ENCODE data around the gene PVALB.

Gene PVALB, protein sequence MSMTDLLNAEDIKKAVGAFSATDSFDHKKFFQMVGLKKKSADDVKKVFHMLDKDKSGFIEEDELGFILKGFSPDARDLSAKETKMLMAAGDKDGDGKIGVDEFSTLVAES

DNA sequence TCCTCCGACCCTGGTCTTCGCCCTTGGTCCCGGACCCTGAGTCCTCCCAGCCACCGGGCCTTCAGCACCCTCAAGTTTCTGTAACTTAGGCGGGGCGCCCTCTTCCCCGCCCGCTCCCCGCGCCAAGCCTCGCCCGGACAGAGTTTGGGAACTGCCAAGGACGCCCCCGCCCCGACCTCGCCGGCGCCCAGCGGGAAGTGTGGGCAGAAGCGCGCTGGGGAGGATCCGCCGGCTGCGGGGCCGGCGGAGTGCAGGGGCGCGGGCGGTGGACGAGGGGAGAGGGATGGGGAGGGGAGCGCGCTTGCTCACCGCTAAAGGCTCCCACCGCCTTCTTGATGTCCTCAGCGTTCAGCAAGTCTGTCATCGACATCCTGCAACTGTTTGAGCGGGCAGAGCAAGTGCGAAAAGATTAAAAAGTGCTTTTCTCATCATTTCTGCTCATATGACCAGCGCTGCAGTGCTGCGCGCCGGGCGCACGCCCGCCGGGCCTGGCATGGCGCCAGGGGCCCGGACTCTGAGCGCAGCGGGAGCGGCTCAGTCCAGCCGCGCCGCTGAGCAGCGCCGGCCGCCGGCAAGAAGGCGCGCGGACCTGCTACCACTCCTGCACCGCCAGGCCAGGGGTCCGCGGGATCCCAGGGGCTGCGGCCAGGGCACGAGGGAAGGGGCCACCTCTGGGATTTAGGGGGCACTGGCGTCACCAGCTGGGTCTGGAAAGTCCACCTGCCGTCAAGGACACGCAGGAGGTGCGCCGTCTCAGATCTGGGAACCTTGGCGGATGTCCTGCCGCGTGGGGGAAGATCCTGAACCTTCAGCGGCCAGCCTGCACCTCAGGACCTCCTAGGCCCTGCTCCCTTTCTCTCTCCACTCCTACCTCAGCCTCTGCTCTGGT lies at the start of gene PVALB:
Gene PVALB (minus strand): TSS at position 400 of the 889 bp plus-strand sequence. CDS start 30 bp downstream, at position 370.
- no peak for DNase-seq (ENCODE audit: low read depth, low spot score)
- POLR2A ChIA-PET = no interaction called here
- no peak for TF ChIP-seq CTCF (IDR thresholded peaks at IDR 0.05; ENCODE audit: insufficient read depth, low read length, missing control alignments)
- CTCF ChIA-PET = no interaction called here
- no peak within 1 kb of the TSS for H3K4me3 ChIP-seq (ENCODE audit: low read depth, low read length)

DNA sequence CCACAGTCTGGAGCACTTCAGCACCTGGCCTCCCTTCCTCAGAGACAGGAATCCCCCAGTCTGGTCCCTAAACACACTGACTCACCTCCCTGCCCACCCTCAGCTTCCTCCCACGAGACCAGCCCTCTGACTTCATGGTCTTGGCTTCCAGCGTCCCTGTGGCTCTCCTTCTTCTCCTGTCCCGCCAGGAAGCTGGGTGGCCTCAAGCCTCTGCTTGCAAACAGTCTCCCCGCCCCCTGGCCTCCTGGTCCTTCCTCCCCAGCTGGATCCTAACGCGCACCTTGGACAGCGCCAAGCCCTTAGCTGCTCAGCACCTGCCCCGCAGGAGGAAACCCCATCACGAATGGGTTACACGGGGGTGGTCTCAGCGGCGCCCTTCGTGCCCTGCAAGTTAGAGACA lies 48.5 kb upstream of the PVALB start:
- CTCF ChIA-PET = interaction anchor here (1.5 to 3.5 kb wide), 3 partner anchors 8 to 13 kb away, joined by 4 to 48 read pairs (median 6); no protein-coding TSS in a partner anchor
- no peak overlapping the region for H3K4me3 ChIP-seq (ENCODE audit: low read depth, low read length)
- POLR2A ChIA-PET = no interaction called here
- no peak for TF ChIP-seq CTCF (IDR thresholded peaks at IDR 0.05; ENCODE audit: insufficient read depth, low read length, missing control alignments)
- DNase-seq (ENCODE audit: low read depth, low spot score) = no peak

DNA sequence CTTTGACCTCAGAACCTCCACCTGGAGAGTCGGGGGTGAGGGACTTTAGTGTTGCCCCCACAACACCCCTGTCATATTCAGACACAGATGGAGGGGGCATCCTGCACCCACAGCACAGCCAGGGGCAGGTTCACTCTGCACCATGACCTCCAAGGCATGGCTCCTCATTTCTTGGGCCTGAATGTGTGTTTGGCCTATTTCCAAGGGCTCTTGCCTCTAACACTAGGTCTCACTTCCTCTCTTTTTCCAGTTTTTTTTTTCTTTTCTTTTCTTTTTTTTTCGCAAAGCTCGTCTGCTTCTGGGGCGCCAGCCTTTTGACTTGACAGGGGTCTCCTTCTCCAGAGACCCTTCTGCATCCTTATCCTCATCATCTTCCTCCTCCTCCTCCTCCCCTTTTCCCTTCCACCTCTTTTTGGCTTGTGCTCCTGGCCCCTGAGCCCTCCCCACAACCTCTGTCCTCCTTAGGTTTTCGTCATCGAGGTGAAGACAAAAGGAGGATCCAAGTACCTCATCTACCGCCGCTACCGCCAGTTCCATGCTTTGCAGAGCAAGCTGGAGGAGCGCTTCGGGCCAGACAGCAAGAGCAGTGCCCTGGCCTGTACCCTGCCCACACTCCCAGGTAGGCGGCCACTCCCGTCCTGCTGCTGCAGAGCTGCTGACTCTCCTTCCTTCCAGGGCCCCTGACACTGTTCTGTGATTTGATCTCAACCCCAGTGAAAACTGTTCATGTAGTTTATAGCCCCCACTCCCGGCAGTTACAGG lies 47.8 kb upstream of the PVALB start:
- DNase-seq (ENCODE audit: low read depth, low spot score) = no peak
- POLR2A ChIA-PET = no interaction called here
- CTCF ChIA-PET = interaction anchor here (1.1 to 3.5 kb wide), 5 partner anchors 7 to 403 kb away, joined by 3 to 48 read pairs (median 4); no protein-coding TSS in a partner anchor
- no peak for TF ChIP-seq CTCF (IDR thresholded peaks at IDR 0.05; ENCODE audit: insufficient read depth, low read length, missing control alignments)
- H3K4me3 ChIP-seq (ENCODE audit: low read depth, low read length) = no peak overlapping the region

- POLR2A ChIA-PET = no interaction called here
- CTCF ChIA-PET = interaction anchor here (0.7 to 3.5 kb wide), 4 partner anchors 7 to 404 kb away, joined by 3 to 48 read pairs (median 3); no protein-coding TSS in a partner anchor
- TF ChIP-seq CTCF (IDR thresholded peaks at IDR 0.05; ENCODE audit: insufficient read depth, low read length, missing control alignments) = no peak
- DNase-seq (ENCODE audit: low read depth, low spot score) = no peak
- H3K4me3 ChIP-seq (ENCODE audit: low read depth, low read length) = no peak overlapping the region
Measured at GRCh38 chr22:36863979-36864378, 47.1 kb upstream of the PVALB start.

GRCh38 chr22:36863281-36863680 lies 46.4 kb upstream of the PVALB start:
- no peak for DNase-seq (ENCODE audit: low read depth, low spot score)
- TF ChIP-seq CTCF (IDR thresholded peaks at IDR 0.05; ENCODE audit: insufficient read depth, low read length, missing control alignments) = no peak
- H3K4me3 ChIP-seq (ENCODE audit: low read depth, low read length) = no peak overlapping the region
- ChIA-PET CTCF (interaction anchor here (1.2 to 4.7 kb wide), 2 partner anchors 11 to 404 kb away, joined by 3 to 18 read pairs; no protein-coding TSS in a partner anchor), POLR2A (no interaction called here)
